ENCODE measurements around the gene CCSER1.
"Not testable (repeated sequence)": the region's sequence is repeated elsewhere in the genome, so short reads cannot be mapped to it uniquely, and the experiment has no call there.

The CCSER1 gene

GRCh38 chr4:90349636-90350035, 222.4 kb downstream of the CCSER1 start:
- no peak overlapping the region for H3K4me3 ChIP-seq (ENCODE audit: low read length)
- no peak for TF ChIP-seq CTCF (conservative IDR thresholded peaks at IDR 0.05; ENCODE audit: low read depth, low read length)
- no peak for DNase-seq (ENCODE audit: low read depth)

- TF ChIP-seq CTCF (conservative IDR thresholded peaks at IDR 0.05; ENCODE audit: low read depth, low read length), result peak; percentile 63
- H3K4me3 ChIP-seq (ENCODE audit: low read length), result no peak overlapping the region
- peak; percentile 58 for DNase-seq (ENCODE audit: low read depth)
Measured at GRCh38 chr4:90357117-90357710, 230.0 kb downstream of the CCSER1 start.

GRCh38 chr4:90375081-90375480, 247.9 kb downstream of the CCSER1 start:
- TF ChIP-seq CTCF (conservative IDR thresholded peaks at IDR 0.05; ENCODE audit: low read depth, low read length), result no peak
- DNase-seq (ENCODE audit: low read depth), result no peak
- H3K4me3 ChIP-seq (ENCODE audit: low read length), result no peak overlapping the region

- no peak for DNase-seq (ENCODE audit: low read depth)
- TF ChIP-seq CTCF (conservative IDR thresholded peaks at IDR 0.05; ENCODE audit: low read depth, low read length), result no peak
- H3K4me3 ChIP-seq (ENCODE audit: low read length), result no peak overlapping the region
Measured at GRCh38 chr4:90393215-90393614, 266.0 kb downstream of the CCSER1 start.

DNA sequence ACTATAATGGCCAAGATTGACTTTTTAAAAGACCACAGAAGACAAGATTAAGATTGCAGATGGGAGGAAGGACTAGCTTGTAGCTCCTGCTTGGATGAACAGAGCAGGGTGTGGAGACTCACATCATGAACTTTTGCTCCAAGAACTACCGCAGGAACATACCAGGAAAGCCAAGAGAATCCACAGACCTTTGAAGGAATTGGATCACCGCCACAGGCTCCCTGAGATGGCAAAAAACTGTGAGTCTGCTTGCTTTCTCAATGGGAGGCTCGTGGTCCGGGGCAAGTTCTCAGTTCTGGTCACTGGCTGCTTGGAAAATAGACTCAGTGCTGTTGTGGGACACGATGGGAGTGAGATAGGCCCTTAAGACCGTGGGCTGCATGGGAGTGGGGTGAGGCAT, 276.6 kb downstream of the CCSER1 start:
- no peak for DNase-seq (ENCODE audit: low read depth)
- no peak overlapping the region for H3K4me3 ChIP-seq (ENCODE audit: low read length)
- TF ChIP-seq CTCF (conservative IDR thresholded peaks at IDR 0.05; ENCODE audit: low read depth, low read length), result no peak

- H3K4me3 ChIP-seq (ENCODE audit: low read length); DNase-seq (ENCODE audit: low read depth): not testable (repeated sequence)
Measured at GRCh38 chr4:90407897-90408296, 280.7 kb downstream of the CCSER1 start.

- DNase-seq (ENCODE audit: low read depth); H3K4me3 ChIP-seq (ENCODE audit: low read length): not testable (repeated sequence)
Measured at GRCh38 chr4:90412786-90413185, 285.6 kb downstream of the CCSER1 start.

DNA sequence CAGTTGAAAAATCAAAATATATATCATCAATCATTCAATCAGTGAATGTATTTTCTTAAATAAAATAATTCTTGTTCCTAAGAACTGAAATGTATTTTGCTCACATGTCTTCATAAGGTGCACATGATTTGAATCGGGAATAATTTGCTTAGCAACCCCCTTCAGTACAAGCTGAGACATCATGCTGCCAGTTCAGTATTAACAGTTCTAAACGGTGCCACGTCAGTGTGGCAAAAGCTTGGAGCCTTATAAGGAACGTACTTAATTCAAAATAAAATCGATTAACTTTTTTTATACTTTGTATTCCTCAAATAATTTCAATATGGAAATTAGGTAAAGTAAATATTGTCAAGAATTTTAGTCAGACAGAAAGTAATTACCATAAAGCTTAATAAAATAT, 287.9 kb downstream of the CCSER1 start:
- no peak overlapping the region for H3K4me3 ChIP-seq (ENCODE audit: low read length)
- no peak for DNase-seq (ENCODE audit: low read depth)
- no peak for TF ChIP-seq CTCF (conservative IDR thresholded peaks at IDR 0.05; ENCODE audit: low read depth, low read length)
